HG03064 (cell line): ENCODE data around the gene WWOX.

Experiments
- ATAC-seq: cut with Tn5 transposase; IDR thresholded peaks from one replicate; pipeline ENCODE4 v1.9.1; 2021; ENCODE audit warnings: low read depth; ENCODE audit not compliant: unreplicated experiment

WWOX gene

GRCh38 chr16:78483124-78483992, 383.9 kb downstream of the WWOX start:
- no peak for ATAC-seq

DNA sequence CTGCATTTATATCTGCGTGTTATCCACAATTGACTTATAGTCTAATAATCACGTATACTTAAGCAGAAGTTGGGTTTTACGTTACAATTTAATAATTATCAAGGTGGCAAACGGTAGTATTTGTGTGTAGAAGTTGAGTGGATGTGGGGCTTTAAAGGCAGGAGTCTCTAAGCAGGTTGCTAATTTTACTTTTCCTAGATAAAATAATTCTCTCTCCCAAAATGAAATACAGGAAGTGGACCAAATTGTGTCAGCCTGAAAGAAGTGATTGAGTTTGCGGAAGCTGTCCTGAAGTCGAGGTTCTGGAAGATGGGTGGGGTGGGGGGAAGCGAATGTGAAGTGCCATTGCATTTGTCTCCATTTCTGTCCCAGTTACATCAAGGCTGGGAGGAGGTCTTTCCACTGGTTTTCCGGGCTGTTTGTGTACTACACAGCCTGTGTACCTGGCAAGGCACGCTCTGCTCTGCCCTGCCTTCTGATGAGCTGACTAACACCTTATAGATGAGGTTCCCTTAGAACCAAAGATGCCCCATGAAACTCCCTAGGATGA, 385.1 kb downstream of the WWOX start:
- no peak for ATAC-seq

DNA sequence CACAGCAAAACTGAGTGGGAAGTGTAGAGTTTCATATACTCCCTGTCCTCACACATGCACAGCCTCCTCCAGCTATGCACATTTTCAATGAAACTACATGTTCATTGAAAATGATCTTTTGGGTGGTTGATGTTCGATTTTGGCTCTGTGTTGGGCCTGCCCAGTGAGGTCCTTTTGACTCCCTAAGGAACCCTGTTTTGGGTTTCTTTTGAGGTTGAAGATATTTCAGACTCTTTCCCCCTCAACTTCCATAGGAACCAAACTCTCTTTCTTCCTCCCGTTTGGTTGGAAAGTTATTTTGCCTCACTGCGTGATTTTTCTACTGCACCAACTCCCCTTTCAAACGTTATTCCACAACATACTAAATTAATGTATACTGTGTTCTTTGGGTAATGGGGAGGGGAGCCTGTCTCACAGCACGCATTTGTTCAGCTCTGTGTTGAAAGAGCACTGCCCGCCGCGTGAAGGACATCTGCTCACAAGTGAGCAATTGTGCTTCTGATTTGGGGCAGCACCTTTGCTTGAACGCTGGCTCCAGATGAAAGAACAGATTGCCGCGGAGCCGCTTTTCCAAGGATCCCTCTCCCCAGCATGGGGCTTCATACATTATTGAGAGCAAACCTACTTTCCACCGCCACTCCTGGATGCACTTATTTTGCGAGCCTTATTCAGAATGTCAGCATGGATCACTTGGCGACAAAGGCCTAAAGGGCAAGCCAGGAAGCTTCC, 385.9 kb downstream of the WWOX start:
- no peak for ATAC-seq

DNA sequence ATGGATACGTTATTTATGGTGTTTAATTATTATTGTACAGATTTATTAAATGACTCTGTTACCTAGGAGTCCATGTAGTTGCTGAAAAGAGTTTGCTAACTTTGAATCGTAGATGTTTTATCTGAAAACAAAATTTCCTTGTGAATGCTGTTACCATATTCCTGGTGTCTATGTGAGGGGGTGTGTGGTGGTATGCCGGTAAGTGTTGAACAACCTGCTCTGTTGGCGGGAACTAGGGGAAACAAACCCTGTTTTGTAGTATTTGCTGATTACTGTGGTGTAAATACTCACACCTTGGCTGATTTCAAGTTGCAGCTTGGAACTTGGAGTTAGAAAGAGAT, 386.4 kb downstream of the WWOX start:
- ATAC-seq, result no peak

- ATAC-seq, result no peak
These were observed 388.0 kb downstream of the WWOX start for GRCh38 chr16:78487471-78487870.

- no peak for ATAC-seq
These were observed 389.6 kb downstream of the WWOX start for GRCh38 chr16:78489072-78489471.

GRCh38 chr16:78489631-78490030, 390.2 kb downstream of the WWOX start:
- ATAC-seq, result no peak

- ATAC-seq, result no peak
These were observed 391.0 kb downstream of the WWOX start for GRCh38 chr16:78490431-78490830.

DNA sequence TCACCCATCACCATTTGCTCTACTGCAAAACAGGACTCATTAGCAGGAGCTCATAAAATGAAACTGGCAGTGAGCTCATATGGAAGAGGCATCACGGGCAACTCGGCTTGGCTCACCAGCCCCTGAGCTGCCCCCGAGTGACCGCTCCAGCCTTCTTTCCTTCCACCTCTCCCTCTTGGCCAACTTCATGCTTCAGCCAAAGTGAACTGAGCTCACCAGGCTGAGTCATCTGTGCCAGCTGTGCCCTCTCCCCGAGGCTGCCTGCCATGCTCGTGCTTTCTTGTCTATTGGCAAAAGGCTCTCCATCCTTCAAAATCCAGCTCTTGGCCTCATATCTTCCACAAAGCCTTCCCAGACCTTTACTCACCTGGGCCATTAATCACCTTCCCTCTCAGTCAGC, 391.4 kb downstream of the WWOX start:
- ATAC-seq, result no peak

GRCh38 chr16:78493573-78493972, 394.1 kb downstream of the WWOX start:
- ATAC-seq, result no peak

- no peak for ATAC-seq
These were observed 394.7 kb downstream of the WWOX start for GRCh38 chr16:78494105-78494504.

- ATAC-seq, result no peak
These were observed 395.2 kb downstream of the WWOX start for GRCh38 chr16:78494674-78495073.

GRCh38 chr16:78496189-78496588, 396.7 kb downstream of the WWOX start:
- ATAC-seq, result no peak

DNA sequence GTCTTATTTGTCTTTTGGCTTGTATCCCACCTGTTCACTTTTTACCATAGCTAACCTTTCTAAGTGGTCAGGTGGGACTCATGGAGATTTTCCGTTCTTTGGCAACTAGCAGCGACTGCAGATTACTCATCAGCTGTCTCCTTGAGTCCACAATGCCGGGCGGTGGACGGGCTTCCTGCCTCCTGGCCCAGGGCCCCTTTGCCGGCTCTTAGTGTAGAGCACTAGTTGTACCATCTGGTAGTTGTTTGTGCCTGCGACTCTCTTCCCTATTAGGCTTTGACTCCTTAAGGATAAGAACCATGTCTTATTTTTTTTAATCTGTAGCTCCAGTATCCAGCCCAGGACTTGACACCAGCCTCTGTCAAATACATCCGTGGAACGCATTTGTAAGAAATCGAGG, 399.9 kb downstream of the WWOX start:
- no peak for ATAC-seq

DNA sequence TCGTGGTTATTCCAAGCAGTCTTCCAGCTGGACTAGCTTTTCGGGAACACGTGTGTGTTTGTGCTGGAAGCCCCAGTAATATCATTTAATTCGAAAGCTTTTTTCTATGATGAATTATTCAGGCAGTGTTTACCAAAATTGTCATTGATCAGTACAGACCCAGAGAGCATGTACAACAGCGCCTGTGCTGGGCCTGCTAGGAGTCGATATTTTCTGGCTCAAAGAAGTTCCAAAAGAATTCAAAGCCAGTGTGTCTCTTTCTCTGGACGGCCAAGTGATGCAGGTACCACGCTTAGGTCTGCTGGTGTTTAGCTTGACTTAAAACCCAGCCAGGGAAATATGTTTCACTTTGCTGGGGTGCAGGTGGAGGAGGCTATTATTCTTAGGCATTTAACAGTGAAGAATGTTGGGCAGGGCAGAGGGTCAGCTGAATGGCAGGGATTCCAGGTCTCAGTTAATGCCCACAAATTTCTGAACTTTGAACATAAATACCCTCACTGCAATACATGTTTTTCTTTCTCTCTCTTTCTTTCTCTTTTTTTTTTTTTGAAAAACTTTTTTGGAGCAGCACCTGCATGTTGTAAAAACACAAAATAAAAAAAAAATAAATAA, 401.3 kb downstream of the WWOX start:
- no peak for ATAC-seq

GRCh38 chr16:78501744-78502143, 402.3 kb downstream of the WWOX start:
- ATAC-seq, result no peak

GRCh38 chr16:78502812-78503350, 403.4 kb downstream of the WWOX start:
- ATAC-seq, result no peak

DNA sequence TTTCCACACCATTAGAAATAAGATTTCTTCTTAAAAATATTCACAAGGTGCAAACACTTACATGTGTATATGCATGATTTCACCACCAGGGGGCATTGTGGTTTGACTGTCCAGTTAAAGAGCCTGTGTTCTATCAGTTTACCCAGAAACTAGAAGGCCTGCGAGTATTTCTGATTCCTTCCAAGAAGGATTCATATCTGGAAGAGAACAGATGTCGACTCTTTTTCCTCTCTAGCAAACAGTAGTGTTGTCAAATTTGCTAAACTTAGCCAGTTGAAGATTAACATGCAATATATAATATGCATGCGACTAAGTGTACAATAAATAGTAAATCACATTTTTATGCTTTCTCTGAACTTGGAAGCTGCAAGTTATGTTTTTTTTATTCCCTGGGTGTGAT, 404.1 kb downstream of the WWOX start:
- ATAC-seq, result no peak

GRCh38 chr16:78504401-78504851, 405.0 kb downstream of the WWOX start:
- no peak for ATAC-seq

DNA sequence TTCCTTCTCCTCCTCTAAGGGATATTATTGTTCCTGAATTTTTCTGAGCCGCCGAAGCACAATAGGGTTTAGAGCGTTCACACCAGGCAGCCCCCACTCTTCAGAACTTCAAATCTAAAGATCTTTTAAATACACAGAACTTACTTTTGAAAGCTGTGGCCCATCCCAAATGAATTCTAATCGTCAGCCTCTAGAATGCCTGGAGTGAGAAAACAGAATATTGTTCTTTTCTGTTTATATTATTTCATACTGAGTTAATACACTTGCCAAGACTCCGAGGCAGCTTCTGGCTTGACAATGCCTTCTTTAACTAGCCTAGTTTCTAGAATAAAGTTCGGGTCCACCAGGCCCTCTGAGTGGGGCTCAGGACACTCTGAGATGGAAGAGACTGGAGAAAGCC, 405.6 kb downstream of the WWOX start:
- ATAC-seq, result no peak
